DMS153 (cell line): ENCODE results near the gene RNF213.

Source experiments
- DNase-seq: peaks from one replicate; lab custom pipeline; 2025; lab: John Stamatoyannopoulos, UW

Gene RNF213

DNA sequence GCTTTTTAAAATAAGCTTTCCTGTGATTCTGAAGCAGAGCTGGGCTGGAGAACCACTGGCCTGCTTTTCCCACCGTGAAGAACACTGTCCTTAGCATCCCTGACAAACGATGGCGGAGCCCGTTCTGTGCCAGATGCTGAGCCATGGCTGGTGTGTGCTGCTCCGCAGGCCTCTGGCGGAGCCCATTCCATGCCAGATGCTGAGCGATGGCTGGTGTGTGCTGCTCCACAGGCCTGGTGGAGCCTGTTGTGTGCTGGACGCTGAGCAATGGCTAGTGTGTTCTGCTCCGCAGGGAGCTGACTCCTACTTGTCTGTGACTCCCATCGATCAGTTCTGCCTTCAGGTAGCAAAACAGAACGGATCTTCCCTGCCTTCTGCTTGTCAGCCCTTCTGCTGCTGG lies 158.6 kb downstream of the RNF213 start:
- no peak for DNase-seq

DNA sequence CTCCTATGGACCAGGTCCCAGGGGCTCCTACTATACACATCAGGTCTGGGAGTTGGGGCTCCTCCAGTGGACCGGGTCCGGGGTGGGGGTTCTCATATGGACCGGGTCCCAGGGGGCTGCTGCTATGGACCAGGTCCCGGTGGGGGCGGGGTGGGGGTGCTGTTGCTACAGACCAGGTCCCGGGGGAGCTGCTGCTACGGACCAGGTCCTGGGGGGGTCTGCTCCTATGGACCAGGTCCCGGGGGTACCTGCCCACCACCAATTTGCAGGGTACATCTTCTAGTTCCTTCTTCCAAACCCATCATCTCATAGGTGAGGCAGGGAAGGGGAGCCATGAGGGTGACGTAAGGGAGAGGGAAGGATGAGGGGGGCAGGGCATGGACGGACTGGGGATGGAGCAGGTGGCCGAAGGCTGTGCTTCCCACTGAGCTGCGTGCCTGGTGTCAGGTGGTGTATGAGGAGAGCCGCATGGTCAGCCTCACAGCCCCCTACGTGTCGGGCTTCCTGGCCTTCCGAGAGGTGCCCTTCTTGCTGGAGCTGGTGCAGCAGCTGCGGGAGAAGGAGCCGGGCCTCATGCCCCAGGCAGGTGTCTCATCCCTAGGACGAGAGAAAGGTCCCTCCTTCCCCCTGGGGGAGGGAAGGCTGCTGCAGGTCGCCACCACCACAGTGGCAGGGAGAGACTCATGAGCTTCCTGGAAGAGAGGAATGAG lies 160.9 kb downstream of the RNF213 start:
- no peak for DNase-seq

GRCh38 chr17:80422276-80422675 lies 161.6 kb downstream of the RNF213 start:
- DNase-seq, result no peak

DNA sequence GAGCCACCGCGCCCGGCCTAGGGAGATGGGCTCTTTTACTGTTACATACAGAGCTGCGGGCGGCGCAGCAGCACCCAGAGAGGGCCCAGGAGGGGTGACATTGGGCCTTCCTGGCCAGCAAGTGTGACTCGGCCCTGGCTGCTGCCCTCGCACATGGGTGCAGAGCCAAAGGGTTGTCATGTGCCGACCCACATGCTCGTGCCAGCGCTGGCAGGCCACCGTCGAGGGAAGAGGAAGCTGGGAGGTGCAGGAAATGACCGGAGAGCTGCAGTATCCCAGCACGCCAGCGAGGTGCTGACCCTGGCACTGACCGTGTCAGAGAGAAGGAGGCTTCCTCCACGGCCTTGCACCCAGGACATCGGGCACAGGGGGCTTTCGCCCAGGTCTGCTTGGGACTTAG lies 162.3 kb downstream of the RNF213 start:
- DNase-seq, result no peak

- DNase-seq, result no peak
Observed at GRCh38 chr17:80423536-80424225, 163.0 kb downstream of the RNF213 start.

DNA sequence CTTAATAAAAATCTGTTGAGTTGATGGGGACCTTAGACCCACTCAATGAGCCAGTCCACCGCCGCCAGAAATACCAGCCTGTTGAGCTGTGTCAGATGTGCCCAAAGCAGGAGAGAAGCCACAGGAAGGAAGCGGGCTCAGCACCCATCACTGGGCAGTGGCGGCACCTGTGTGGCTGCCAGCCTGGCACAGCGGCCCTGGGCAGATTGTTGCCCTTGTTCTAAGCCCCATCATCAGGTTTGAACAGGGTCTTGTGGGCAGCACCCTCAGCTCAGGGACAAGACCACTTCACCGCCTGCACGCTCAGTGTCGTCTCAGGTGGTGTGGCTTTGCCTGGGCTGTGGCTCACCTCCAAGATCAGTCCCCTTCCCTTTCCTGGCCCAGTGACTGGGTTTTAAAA lies 163.6 kb downstream of the RNF213 start:
- no peak for DNase-seq

DNA sequence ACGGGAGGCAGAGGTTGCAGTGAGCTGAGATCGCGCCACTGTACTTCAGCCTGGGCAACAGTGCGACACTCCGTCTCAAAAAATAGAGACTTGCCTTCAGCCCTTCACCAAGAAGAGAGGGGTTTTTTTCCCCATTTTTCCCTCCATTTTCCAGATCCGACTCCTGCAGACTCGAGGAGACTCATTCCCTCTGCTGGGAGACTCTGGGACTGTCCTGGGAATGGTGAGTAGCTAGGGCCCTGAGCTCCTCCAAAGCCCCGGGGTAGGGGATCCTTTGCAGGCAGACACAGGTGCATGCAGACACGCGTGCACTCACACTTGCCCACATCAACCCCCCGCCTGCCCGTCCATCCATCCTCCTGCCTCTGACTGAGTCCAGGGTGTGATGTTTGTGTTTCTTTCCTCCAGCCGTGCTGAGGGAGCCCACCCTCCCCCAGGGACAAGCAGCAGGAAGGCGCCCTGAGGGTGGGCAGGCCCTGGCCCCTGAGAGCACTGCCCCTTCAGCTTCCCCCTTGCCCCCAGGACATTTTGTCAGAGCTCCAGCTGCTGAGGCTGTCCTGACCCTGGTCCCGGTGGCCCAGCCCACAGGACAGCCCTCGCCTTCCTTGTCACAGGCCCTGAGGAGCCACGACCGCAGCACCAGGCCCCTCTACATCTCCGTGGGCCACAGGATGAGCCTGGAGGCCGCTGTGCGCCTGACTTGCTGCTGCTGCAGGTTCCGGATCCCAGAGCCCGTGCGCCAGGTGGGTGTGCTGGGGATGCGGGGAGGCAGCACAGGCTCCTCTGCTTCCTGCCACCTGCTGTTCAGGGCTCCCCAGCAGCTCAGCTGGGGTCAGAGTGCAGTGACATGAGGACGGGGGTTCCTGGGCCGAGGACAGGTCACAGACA lies 164.5 kb downstream of the RNF213 start:
- DNase-seq, result no peak

DNA sequence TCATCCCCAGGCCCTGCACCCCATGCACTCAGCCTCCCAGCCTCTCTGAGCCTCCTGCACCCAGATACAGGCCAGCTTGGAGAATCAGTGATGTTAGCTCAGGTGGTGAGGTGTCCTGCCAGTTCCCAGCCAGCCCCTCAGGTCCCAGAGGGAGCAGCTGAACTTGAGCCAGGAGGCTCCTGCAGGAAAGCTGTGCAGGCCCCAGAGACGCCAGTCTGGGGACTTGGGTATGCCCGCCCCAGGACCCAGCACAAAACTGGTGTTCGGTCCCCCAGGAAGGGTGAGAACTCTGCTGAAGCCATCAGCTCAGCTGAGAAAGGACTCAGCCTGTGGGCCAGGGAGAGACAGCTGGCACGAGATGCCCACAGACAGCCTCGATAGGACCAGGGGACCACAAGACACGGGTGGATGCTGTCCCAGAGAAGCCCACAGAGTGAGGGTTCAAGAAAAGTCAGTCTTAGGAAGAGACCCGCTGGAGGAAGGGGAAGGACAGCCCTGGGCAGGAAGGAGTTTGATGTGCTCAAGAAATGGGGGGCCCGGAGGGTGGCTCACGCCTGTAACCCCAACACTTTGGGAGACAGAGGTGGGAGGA lies 165.3 kb downstream of the RNF213 start:
- DNase-seq, result no peak

GRCh38 chr17:80426671-80427326 lies 166.1 kb downstream of the RNF213 start:
- DNase-seq, result peak; percentile 23

GRCh38 chr17:80427366-80428282 lies 167.0 kb downstream of the RNF213 start:
- no peak for DNase-seq

GRCh38 chr17:80428363-80428762 lies 167.7 kb downstream of the RNF213 start:
- DNase-seq, result no peak

DNA sequence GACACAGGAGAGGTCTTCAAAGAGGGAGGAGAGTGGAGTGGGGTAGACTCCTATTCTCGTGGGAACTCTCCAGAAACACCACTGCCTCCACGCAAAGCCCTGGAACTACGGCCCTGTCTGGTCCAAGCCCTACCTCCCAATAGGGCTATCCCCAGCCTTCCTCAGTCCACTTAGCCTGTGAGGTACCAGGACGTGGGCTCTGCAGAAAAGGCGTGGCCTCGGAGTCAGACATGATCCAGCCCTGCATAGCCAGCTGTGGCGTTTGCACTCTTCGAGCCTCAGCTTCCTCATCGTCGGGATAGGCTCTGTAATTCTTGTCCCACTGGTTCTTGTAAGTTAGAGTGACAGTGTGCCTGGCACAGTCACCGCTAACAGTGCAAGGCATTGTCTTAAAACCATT lies 168.1 kb downstream of the RNF213 start:
- DNase-seq, result no peak

- DNase-seq, result no peak
Observed at GRCh38 chr17:80429356-80430275, 169.0 kb downstream of the RNF213 start.

DNA sequence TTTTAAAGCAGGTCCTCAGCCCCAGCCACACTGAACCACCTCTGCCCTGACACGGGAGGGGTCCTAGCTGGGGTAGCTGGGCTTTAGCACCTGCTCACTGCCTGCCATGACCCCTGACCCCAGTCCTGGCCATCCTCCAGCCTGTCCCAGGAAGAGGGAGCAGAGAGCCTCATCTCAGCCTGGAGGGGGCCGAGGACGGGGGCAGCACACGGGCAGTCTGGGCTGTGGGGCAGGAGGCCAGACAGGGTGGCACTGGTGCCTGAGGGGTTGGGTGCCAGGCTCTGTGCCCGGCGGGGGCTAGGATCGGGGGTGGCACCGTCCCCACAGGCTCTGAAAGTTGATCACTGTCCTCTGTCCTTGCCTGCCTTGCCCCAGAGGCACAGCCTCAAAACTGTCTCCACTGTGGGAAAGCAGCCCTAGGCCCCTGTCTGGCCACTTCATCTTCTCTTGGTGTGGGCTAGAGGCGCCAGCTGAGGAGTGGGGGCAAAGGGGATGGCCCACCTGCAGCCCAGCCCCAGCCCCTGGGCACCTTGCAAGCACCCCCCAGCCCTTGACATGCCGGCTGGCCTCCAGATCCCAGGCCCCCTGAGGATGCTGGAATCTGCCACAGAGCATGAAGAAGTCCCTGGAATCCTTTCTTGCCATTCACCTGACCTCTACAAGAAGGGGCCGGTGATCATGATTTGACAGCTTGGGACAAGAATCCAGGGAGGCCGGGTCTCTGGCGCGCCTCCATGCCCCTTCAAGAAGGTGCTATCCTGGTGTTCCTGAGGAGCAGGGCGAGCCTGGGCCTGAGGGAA lies 170.0 kb downstream of the RNF213 start:
- no peak for DNase-seq

DNA sequence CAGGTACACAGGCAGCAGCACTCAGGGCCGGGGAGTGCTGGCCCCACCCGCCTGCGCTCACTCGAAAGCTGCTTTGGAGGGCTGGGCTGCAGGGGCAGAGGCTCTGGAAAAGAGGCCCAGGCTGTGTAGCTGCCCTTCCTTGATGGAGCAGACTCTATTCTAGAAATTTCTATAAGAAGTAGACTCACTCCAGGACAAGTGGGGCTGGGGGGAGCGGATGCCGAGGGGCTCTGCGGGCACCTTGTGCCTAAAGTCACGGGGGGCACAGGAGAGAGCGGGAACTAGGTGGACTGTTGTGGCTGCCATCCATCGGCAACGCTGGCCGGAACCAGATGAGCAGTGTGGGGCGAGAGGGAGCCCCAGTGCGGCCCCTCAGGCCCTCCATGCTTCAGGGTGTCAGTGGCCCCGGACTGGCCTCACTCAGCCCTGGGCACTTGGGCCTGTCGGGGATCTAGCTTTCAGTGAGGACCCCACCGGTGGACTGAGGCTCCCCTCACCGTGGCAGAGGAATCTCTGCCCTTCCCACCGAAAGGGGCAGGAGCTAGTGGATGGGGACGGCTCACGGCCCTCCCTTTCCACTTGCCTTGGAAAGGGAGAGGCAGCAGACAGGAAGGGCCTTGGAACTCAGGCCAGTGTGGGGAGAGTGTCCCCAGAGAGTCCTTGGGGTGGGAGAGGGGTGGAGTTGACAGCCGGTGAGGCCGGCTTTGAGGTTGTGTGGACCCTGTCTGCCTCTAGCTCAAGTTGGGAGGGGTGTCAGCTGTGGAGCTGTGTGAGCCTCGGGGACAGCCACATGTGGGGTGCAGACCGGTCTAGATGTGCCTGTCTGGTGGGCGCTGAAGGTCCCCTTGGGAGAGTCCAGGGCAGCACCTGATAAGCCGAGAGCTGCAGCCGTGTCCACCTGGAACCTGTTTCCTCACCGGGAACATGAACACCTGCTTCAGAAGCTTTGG lies 170.9 kb downstream of the RNF213 start:
- DNase-seq, result no peak

DNA sequence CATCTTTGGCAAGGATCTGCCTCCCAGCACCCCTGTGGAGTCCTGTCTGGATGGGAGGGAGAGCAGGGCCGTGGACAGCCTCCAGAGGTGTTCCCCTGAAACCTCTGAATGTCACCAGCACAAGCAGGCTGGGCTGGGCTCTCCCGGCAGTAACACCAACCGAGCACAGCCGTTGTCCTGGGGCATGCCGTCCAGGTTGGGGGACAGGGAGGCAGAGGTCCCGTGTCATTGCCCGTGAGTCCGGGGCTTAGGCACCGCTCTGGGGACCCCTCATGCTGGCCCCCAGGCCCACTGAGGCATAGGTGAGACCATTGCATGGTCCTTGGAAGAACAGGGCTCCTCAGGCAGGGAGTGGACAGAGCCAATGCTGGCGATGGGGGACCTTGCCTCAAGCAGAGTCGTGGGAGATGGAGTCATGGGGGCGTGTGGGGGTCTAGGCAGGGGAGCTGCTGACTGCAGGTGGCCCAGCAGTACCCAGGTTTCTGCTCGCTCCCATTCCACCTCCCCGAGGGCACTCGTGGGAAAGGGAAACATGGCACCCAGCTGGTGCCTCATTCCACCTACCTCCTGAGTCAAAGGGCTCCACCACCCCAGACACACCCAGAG lies 171.8 kb downstream of the RNF213 start:
- no peak for DNase-seq

- no peak for DNase-seq
Observed at GRCh38 chr17:80432961-80433550, 172.4 kb downstream of the RNF213 start.
